Gastrocnemius medialis (tissue), 4 donors: ENCODE results near the gene CCIN.

Source experiments
- POLR2A ChIP-seq, 2 donors: fragments of 450-650 bp; IDR thresholded peaks; one replicate each; pipeline ENCODE4 v1.6.1; 2017; ENCODE audit warnings: antibody characterized with exemption in 2 of 2, mild to moderate bottlenecking in 2 of 2, moderate library complexity in 2 of 2
- TF ChIP-seq, protein P1 (sequence below), 5 experiments: fragments of 450-650 bp in 3 of 5; fragments of 200-600 bp in 2 of 5; sonication (generic) in 2 of 5; IDR thresholded peaks in 4 of 5; conservative IDR thresholded peaks in 1 of 5; 1 replicate in 4 of 5; 2 replicates in 1 of 5; pipeline ENCODE4 v1.5.1; 2016 to 2019; ENCODE audit warnings: antibody characterized with exemption in 5 of 5, mild to moderate bottlenecking in 3 of 5, moderate library complexity in 3 of 5

DNA sequence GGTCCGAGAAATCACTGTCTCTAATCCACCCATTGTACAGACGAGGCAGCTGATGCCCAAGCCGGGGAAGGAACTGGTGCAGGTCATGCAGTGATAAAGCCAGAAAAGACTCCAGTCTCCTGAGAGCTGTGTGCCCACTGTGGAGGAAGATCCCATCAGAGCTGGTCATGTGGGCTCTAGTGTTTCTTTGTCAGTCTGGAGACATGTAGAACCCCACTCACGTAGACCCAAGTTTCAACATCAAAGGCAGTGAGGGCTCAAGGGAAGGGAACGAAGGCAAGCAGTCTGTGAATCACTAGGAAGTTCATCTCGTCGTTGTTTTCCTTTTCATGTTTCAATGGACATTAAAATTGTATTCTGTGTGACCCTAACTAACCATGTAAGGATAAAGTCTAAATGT lies 47.2 kb upstream of the CCIN start:
- no peak for TF ChIP-seq POLR2A (IDR thresholded peaks at IDR 0.05)
- TF ChIP-seq, protein P1, sequence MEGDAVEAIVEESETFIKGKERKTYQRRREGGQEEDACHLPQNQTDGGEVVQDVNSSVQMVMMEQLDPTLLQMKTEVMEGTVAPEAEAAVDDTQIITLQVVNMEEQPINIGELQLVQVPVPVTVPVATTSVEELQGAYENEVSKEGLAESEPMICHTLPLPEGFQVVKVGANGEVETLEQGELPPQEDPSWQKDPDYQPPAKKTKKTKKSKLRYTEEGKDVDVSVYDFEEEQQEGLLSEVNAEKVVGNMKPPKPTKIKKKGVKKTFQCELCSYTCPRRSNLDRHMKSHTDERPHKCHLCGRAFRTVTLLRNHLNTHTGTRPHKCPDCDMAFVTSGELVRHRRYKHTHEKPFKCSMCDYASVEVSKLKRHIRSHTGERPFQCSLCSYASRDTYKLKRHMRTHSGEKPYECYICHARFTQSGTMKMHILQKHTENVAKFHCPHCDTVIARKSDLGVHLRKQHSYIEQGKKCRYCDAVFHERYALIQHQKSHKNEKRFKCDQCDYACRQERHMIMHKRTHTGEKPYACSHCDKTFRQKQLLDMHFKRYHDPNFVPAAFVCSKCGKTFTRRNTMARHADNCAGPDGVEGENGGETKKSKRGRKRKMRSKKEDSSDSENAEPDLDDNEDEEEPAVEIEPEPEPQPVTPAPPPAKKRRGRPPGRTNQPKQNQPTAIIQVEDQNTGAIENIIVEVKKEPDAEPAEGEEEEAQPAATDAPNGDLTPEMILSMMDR (IDR thresholded peaks at IDR 0.05 in 4 of 5, conservative IDR thresholded peaks at IDR 0.05 in 1 of 5), result no peak
